Measurements from ENCODE around the gene SFR1.
"Not testable (repeated sequence)": the region's sequence is repeated elsewhere in the genome, so short reads cannot be mapped to it uniquely, and the experiment has no call there.

SFR1 gene

DNA sequence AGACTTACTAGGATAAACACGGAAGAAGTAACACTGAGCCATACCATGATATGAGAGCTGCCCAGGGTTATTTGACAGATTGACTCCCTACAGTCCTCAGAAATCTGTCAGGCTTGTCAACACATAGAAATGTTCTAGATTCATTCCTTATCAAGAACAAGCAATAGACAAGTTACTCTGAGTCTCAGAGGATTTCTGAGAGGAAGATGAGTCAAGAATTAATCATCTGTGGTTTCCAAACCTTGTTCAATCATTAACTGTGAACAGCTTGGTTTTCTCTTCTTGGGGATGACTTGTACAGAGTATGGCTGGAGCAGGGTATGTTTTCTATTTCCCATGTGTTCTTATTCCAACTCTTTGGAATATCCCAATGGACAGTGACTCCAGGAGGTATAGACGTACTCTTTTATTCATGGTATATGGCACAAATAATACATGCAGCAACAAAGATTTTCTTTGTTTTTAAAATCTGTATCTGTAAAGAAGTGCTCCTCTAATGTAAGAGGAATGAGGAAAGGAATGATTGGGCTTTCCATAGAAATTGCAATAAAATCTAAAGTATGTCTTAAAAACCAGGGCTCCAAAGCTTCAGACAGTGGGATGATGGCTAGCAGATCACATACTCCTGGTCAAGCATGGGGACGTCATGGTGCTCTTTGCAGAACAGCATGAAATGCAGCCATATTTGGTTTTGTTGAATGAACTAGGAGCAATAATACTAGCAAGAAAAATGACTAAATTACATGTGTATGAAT, 11.9 kb upstream of the SFR1 start:
- no peak for DNase-seq

DNA sequence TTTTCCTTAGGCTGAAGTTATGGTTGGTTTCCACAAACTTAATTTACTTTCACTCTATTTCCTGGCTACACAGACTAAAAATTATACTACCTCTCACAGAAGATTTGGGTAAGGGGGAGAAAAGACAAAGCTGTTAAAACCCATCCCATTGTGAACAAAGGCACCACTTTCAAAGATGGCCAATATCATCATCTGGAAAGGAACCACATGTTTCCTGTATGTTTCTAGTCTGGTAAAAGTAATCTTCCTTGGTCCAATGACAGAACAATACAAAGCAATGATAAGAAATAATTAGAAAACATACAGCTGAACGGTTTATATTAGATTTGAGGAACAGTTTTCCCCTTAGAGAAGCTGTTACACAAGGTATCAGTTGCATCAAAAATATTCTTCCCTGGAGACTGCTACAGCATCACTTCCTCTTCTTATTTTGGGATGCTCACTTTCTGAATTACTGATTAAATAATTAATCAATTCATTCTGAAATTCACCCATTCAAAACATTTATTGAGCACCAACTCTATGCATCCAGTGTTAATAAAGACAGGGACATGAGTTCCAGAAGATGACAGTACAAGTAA, 8.5 kb upstream of the SFR1 start:
- DNase-seq: no peak

DNA sequence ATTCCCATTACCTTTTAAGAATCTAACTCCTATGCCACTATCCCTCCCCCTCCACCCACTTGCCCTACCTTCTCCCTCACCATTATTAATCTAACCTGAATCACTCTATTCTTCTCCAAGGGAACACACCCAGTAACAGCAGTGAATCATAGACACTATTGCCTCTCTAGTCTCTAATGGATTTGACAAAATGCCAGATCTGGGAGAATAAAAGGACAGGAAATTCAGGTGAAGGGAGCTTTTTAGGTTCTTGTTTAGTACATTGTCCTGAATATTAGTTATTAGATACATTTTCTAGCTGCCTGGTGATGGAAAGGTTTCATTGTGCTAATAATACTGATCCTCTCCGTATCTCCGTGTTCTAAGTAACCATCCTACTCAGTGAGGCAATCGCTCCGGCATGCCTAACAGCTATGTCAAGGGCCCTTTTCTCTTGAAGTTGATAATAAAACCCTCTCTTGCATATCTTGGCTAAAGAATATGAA, 4.1 kb upstream of the SFR1 start:
- no peak for DNase-seq

DNA sequence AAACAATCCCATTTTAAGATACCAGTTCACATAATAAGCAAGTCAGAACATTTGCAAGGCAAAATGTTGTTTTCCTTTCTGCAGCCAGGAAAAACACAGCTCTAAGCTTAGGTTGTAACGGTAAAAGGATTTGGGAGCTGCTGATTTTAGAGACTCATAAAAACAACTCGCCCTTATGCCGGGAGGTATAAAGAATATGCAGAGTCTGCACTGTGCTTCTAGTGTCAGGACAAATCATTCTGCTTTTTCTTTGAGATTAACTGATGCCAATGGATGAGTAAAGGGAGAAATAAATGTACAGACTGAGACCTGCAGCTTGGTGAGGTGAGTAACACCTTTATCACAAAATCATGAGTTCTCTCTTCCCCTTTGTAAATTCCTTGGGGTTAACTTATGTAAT, 2.0 kb upstream of the SFR1 start:
- no peak for DNase-seq

DNA sequence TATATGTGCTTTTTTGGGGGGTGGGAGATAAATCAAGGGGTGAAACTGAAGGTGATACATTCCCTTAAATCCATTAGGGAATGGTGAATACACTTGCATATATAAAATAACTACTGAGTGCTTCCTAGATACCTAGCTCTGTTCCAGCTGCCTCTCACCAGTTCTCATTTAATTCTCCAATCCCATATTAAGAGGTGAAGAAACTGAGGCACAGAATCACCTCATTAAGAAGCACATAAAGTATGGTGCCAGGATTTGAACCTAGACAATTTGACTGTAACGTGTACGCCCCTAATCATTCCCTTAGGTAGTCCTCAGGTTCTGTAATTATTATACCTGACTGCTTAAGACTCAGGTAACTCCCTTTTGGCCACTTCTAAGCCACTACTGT, 1.5 kb upstream of the SFR1 start:
- no peak for DNase-seq

DNA sequence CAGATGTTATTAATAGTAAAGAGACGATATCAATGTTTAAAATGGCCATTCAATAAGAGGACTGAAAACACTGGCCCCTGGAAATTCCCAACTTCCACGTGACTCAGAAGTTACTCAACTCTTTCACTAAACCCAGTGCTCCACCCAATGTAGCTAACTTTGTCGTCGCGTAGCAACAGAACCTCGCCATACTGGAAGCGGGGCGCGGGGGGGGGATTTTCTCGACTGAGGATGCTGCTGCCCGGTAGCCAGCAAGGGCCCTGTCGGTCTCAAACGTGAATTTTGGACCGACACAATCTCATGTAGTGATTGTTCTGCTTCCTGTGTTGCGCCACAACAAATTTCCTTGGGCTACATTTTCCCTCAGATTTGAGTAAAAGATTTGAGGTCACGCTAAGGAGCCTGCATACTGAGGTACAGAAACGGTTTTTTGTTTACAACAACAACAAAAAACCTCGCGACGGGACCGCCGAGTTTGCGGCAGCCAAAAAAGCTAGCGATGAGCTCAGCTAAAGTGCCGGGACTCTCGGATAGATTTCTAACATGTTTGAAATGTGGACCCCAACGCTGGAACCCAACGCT, 977 bp upstream of the SFR1 start:
- DNase-seq: peak; percentile 86

DNA sequence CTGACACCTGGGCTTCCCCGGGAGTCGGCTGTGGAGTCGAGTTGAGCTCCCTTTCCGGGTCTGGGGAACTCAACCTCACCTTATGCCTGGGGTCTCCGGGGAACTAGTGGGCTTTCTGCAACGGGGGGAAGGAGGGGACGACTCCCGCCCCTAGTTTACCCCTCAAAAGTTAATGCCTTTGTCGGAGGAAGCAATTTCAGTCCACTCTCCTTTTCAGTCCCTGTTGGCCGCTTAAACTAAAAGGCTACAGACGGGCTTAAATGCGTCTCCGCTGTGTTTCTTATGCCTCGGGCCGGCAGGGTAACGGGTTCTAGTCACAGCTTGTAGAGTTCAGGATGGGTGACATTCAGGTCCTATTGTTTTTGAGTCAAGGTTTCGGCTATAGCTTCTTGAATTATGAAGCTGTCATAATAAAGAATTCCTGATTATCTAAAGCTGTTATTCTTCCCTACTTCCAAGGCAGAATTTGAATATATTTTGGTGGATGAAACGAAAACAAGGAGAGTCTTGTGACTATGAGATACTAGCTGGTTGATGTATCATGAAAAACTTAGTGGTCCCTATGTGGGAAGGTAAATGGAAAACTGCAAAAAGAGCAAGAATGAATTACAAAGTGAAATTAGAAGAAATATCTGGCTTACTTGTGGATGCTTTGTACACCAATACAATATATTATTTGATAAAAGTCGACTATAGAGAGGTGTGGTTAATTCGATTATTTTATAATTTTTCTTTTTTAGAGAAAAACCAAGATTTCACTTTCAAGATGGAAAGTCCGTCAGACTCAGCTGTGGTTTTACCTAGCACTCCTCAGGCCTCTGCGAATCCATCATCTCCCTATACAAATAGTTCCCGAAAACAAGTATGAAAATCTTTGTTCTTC, 495 bp downstream of the SFR1 start:
- no peak for DNase-seq

DNA sequence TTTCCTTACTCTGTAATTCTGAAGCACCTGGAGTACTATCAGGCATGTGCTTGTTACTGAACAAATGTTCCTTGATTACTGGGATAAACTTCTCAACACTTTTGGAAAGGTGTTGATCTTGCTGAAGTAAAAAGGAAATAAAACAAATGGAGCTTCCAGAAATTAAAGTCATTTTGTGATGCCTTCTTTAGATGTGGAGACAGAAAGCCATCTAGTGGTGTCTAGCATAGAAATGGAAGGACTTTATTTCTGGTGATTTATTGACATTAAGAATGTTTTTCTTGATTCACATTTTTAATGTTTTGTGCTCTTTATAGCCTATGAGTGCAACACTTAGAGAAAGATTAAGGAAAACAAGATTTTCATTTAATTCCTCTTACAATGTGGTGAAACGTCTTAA, 1.4 kb downstream of the SFR1 start:
- DNase-seq: no peak

DNA sequence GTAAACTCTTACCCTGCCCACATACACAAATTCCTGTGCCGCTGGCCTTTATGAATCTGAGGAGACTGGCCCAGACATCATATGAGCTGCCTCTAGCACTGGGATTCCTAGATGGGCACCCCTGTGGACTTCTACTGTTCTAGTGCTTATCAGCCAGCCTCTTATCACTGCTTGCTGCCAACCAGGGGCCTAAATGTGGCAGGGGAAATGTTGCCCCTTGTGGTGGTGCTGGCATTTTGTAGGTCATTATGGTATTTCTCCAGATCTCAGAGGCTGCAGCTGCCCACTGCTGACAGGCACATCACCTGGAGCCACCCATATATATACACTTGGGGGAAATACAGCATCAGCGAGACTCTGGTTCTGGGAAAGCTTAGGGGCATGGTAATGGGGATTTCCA, 5.4 kb downstream of the SFR1 start:
- peak; percentile 18 for DNase-seq

DNA sequence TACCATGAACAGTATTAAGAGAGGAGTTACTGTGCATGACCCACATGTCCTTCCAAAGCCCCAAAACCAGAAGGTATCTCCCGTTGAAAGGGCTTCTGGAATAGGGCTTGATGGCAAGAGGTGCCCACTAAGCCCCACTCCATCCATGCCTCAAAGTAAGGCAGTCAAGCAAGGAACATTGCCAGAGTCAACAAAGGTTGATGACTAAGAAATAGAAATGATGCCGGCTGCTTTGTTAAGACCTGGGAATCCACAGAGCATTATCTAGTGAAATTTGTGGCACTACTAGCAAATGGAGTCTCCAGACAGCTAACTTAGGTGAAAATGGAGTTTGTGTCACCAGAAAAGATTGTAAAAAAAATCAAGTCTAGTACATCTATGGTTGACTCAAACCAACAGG, 6.2 kb downstream of the SFR1 start:
- DNase-seq: no peak

DNA sequence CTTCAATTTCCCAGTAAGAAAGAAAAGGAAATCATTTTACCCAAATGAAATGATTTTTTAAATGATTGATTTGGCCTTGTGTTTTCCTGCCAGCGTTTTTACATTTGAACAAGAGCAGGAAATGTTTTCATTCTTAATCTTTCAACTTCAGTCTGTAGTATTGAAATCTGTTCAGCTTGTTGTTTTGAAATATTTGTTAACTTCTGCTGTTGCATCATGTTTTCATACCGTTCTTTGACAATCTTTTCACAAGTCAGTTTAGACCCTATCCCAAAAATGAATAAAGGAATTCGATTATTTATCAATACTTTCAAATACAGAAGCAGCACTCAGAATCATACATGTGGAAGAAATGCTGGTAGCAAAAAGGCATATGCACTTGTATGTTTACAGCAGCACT, 8.1 kb downstream of the SFR1 start:
- DNase-seq: no peak

DNA sequence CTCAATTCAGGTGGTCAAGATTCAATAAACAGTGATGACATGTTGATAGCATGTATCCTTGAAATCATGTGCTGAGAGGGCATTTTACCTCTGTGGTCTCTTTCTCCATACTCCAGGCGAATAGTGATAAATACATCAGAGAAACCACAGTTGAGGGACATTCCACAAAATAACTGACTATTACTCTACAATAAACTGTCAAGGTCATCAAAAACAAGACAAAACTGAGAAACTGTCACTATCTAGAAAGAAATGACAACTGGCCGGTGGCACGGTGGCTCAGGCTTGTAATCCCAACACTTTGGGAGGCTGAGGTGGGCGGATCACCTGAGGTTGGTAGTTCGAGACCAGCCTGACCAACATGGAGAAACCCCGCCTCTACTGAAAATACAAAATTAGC, 16.2 kb downstream of the SFR1 start:
- DNase-seq: no peak

DNA sequence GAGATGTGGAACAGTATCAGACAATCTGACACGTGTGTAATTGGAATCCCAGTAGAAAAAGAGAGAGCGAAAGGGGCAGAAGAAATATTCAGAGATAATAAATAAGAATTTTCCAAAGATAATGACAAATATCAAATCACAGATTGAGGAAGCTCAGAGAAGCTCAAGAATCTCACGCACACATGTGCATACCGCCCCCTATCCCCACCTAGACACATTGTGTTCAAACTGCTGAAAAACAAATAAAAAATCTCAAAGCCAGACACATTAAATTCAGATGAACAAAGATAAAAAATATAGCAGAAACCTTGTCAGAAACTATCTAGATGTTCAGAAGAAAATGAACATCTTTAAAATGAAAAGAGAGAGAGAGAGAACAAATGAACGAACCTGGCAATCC, 17.2 kb downstream of the SFR1 start:
- no peak for DNase-seq

DNA sequence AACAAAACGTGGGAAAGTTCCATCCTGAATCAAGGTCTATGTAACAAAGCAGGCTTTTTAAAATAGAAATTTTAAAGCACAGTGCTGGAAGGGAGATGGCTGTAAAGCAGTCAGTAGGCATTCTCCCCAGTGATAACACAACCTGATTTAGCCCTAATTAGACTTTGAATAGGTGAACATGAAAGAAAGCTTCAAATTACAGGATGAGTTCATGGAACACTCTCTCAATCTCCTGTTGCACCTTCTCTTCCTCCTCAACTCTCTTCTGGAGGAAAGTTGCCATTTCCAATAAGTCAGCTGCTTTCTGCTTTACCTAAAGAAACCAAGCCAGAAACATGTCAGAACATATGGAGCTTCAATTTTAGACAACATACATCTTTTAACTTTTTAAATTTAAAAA, 20.1 kb downstream of the SFR1 start:
- no peak for DNase-seq

DNA sequence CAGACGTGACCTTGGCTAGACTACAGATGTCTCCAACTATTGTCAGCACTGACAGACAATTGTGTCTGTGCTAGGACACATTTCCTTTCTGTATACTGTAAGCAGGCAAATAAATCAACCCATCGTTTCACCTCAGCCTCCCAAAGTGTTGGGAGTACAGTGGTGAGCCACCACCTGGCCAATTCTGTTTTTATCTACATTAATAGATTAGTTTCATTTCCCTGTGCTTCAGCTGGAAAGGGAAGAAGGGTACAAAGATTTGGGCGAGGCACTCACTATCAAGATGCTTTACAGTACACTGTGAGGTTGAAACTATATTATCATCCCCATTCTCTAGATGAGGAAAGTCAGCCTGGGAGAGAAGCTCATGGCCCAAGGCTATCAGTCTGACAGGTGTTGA, 21.9 kb downstream of the SFR1 start:
- no peak for DNase-seq

DNA sequence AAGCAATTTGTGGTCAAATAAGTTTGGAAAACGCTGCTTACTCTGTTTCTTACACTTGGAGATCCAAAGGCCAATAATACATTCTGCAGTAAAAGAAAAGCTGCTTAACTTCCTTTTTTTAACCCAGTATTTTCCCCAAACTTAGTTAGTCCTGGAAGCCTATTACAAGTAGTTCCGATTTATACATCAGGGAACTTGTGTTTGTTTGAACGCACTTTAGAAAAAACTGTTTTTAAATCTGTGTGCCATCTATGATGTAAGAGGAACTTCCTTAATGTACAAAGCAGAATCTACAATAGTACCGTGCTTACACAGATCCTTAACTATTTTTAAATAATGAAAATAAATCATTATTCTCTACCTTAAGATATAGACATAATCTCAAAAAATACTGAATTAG, 23.0 kb downstream of the SFR1 start:
- no peak for DNase-seq

DNA sequence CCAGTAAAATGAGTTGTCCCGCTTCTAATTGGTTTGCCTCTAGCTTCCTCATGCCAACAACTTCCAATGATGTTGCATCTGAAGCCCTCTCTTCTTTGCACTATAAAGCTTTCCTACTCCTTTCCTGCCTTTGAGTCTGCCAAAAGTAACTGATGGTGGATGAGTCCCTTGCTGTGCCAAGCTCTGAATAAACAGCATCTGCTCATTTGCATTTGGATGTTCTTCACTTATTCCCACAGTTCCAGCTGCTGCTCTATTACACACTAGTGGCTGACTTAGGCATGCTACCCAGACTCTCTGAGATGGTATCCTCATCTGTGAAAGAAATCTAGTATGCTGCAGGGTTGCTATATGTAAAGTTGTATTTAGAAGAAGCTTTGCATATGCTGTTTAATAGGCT, 24.9 kb downstream of the SFR1 start:
- DNase-seq: no peak

DNA sequence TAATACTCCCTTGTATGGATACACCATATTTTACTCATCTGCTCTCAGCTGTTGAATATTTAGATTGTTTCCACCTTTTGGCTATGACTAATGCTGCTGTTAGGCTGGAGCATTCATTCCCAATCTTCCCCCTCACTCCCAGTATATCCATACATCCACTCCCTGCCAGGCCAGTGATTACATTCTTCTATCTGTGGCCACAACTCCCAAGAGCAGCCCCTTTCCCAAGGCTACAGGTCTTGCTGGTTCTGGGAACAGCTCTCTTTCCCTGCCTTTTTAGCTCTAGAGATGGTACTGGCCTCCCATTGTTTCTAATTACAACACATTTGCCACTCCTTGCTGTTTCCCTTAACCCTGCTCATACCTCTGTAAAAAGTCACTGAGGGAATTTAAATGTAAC, 28.2 kb downstream of the SFR1 start:
- DNase-seq: no peak

DNA sequence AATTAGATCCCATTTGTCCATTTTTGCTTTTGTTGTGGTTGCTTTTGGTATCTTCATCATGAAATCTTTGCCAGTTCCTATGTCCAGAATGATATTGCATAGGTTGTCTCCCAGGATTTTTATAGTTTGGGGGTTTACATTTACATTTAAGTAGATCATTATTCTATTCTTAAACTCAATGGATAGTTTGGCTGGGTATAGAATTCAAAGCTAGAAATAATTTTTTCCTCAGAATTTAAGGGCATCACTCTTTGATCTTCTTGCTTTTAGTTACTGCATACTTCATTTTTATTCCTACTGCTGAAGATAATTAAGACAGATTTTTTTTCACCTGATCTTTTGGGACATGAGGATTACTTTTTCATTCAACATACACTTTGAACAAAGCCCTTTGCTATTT, 29.8 kb downstream of the SFR1 start:
- no peak for DNase-seq

DNA sequence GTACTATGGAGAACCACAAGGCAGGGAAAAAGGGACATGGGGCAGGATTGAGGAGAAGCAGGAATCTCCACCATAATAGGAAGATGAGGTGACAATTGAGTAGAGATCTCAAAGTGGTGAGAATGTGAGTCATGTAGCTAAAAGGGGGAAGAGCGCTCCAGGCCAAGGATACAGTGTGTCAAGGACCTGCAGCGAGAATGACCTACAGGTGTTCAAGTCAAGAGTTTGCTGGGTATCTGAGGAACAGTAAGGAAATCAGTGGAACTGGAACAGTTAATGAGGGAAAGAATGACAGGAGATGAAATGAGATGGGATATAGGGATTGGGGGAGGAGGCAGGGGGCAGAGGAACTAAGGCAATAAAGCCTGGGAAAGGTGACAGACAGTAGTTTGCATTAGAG, 33.6 kb downstream of the SFR1 start:
- no peak for DNase-seq

DNA sequence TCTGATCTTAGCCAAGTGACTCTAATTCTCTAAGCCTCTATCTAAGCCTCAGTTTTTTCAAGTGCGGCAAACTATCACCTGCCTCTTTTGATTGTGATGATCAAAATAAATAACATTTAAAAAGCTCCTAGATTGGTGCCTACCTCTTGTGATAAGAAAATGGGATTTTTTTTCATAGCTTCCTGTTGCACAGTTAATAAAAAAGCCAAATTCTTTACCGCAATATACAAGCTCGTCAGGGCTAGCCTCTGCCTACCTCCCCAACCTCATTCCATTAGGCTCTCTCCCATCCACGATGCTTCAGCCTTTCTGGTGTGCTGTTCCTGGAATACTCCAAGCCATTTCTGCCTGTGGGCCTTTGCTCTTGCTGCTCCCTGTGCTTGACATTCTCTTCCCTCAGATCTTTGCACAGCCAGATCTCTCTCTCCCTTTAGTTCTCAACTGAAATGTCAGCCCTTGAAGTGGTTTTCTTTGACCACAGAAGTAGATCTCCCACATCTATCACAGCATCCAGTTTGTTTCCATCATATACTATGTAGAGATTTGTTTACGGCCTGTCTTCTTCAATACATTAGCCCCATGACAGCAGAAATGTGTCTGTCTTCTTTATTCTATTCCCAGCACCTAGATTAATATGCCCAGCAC, 48.8 kb downstream of the SFR1 start:
- DNase-seq: no peak

DNA sequence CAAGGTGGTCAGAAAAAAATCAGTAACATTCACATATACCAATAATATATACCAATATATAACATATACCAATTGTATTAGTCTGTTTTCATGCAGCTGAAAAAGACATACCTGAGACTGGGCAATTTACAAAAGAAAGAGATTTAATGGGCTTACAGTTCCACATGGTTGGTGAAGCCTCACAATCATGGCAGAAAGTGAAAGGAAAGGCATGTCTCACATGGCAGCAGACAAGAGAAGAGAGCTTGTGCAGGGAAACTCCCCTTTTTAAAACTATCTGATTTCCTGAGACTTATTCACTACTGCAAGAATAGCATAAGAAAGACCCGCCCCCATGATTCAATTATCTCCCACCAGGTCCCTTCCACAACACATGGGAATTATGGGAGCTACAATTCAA, 52.2 kb downstream of the SFR1 start:
- DNase-seq: not testable (repeated sequence)
